ENCODE measurements around the gene MYO18B. TPM values are rescaled to one million over a fixed set of nuclear protein-coding genes. Genes with fewer than 3 reads are reported as not detected.

Gene MYO18B
- polyA plus RNA-seq, 1 donor (not counting 4 experiments of a cell fraction or from before 2014, with no cell fraction given), result not detected

DNA sequence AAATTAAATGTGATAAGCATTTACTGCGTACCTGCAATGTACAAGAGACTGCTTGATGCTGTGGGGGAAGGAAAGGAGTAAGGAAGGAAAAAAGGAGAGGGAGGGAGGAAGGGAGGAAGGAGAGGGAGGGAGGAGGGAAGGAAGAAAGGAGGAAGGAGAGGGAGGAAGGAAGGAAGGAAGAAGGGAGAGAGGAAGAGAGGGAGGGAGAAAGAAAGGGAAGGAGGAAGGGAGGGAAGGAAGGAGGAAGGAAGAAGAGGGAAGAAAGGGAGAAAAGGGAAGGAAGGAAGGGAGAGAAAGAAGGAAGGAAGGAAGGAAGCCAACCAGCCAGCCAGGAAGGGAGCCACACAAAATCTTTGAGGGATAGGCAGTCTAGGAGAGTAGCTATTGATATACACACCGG lies 44.0 kb upstream of the MYO18B start:
- no peaks in the 10 kb centered on the region for H3K9me3 ChIP-seq (ENCODE audit: control insufficient read depth, low read depth, low read length)
- no peak overlapping the region for H2AFZ ChIP-seq (ENCODE audit: control insufficient read depth, low read length)
- peaks cover 7% of the 10 kb centered on the region for H3K4me1 ChIP-seq (ENCODE audit: control insufficient read depth, extremely low read depth, insufficient read depth, low read length)
- H3K4me3 ChIP-seq (ENCODE audit: control insufficient read depth in 2 of 3, extremely low read depth in 1 of 3, insufficient read depth in 2 of 3, low read depth in 1 of 3, low read length in 3 of 3), result no peak overlapping the region
- FAIRE-seq, result no peak
- no peak for DNase-seq (ENCODE audit: low read depth, low spot score)
- H3K27me3 ChIP-seq (ENCODE audit: control insufficient read depth, extremely low read depth, insufficient read depth, low read length), result no peaks in the 10 kb centered on the region
- dilution Hi-C loops (cut with MboI; ENCODE audit: extremely low pct_ligation_motif_present, low sequenced_read_pairs), result no loop called here
- H4K20me1 ChIP-seq (ENCODE audit: control insufficient read depth, extremely low read depth, insufficient read depth, low read length), result no peaks in the 10 kb centered on the region
- no peak overlapping the region for H3K9ac ChIP-seq (ENCODE audit: control insufficient read depth, extremely low read depth, insufficient read depth, low read length)
- no peaks in the 10 kb centered on the region for H3K9me1 ChIP-seq (ENCODE audit: control insufficient read depth, extremely low read depth, insufficient read depth, low read length)
- no peaks in the 10 kb centered on the region for H3K79me2 ChIP-seq (ENCODE audit: control insufficient read depth, insufficient read depth, low read length)
- H3K4me2 ChIP-seq (ENCODE audit: control insufficient read depth, extremely low read depth, insufficient read depth, low read depth, low read length), result no peak overlapping the region
- TF ChIP-seq EZH2 (IDR thresholded peaks at IDR 0.05; ENCODE audit: low read length), result no peak
- peaks cover 0 to 3% of the 10 kb centered on the region in 2 experiments for H3K36me3 ChIP-seq (ENCODE audit: control insufficient read depth in 2 of 2, extremely low read depth in 1 of 2, insufficient read depth in 2 of 2, low read length in 2 of 2)
- H3K27ac ChIP-seq (ENCODE audit: control insufficient read depth, insufficient read depth, low read length), result no peak overlapping the region

DNA sequence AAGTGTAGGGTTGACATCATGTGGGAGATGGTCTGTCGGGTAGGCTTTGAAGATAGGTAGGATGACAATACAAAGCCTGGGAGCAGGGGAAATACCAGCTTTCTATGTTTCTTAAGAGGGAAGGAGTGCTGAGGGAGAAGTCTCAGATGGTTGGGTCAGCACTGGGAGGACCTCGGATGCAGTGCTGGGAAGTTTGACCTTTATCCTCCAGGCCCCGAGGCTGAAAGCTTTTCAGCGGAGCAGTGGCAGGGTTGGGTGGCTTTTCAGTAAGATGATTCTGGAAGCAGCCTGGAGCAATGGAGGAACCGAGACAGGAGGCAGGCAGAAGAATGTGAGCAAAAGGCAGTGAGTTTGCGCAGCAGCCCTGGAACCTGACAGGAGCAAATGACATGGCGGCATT lies 43.5 kb upstream of the MYO18B start:
- no peaks in the 10 kb centered on the region for H3K27me3 ChIP-seq (ENCODE audit: control insufficient read depth, extremely low read depth, insufficient read depth, low read length)
- H3K9me1 ChIP-seq (ENCODE audit: control insufficient read depth, extremely low read depth, insufficient read depth, low read length), result no peaks in the 10 kb centered on the region
- H3K9me3 ChIP-seq (ENCODE audit: control insufficient read depth, low read depth, low read length), result no peaks in the 10 kb centered on the region
- peaks cover 8% of the 10 kb centered on the region for H3K4me1 ChIP-seq (ENCODE audit: control insufficient read depth, extremely low read depth, insufficient read depth, low read length)
- TF ChIP-seq, protein P1, sequence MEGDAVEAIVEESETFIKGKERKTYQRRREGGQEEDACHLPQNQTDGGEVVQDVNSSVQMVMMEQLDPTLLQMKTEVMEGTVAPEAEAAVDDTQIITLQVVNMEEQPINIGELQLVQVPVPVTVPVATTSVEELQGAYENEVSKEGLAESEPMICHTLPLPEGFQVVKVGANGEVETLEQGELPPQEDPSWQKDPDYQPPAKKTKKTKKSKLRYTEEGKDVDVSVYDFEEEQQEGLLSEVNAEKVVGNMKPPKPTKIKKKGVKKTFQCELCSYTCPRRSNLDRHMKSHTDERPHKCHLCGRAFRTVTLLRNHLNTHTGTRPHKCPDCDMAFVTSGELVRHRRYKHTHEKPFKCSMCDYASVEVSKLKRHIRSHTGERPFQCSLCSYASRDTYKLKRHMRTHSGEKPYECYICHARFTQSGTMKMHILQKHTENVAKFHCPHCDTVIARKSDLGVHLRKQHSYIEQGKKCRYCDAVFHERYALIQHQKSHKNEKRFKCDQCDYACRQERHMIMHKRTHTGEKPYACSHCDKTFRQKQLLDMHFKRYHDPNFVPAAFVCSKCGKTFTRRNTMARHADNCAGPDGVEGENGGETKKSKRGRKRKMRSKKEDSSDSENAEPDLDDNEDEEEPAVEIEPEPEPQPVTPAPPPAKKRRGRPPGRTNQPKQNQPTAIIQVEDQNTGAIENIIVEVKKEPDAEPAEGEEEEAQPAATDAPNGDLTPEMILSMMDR (optimal IDR thresholded peaks at IDR 0.05 in 1 of 3, IDR thresholded peaks at IDR 0.05 in 1 of 3, conservative IDR thresholded peaks at IDR 0.05 in 1 of 3; ENCODE audit: extremely low read depth in 1 of 3, insufficient read depth in 2 of 3, low read length in 3 of 3), result no peak
- TF ChIP-seq EZH2 (IDR thresholded peaks at IDR 0.05; ENCODE audit: low read length), result no peak
- FAIRE-seq (no peak), DNase-seq (ENCODE audit: low read depth, low spot score) (no peak)
- H2AFZ ChIP-seq (ENCODE audit: control insufficient read depth, low read length), result no peak overlapping the region
- dilution Hi-C loops (cut with MboI; ENCODE audit: extremely low pct_ligation_motif_present, low sequenced_read_pairs), result no loop called here
- H4K20me1 ChIP-seq (ENCODE audit: control insufficient read depth, extremely low read depth, insufficient read depth, low read length), result no peaks in the 10 kb centered on the region
- H3K36me3 ChIP-seq (ENCODE audit: control insufficient read depth in 2 of 2, extremely low read depth in 1 of 2, insufficient read depth in 2 of 2, low read length in 2 of 2), result peaks cover 0 to 3% of the 10 kb centered on the region in 2 experiments
- no peak overlapping the region for H3K27ac ChIP-seq (ENCODE audit: control insufficient read depth, insufficient read depth, low read length)
- H3K9ac ChIP-seq (ENCODE audit: control insufficient read depth, extremely low read depth, insufficient read depth, low read length), result no peak overlapping the region
- H3K4me3 ChIP-seq (ENCODE audit: control insufficient read depth in 2 of 3, extremely low read depth in 1 of 3, insufficient read depth in 2 of 3, low read depth in 1 of 3, low read length in 3 of 3), result no peak overlapping the region
- no peaks in the 10 kb centered on the region for H3K79me2 ChIP-seq (ENCODE audit: control insufficient read depth, insufficient read depth, low read length)
- no peak overlapping the region for H3K4me2 ChIP-seq (ENCODE audit: control insufficient read depth, extremely low read depth, insufficient read depth, low read depth, low read length)

DNA sequence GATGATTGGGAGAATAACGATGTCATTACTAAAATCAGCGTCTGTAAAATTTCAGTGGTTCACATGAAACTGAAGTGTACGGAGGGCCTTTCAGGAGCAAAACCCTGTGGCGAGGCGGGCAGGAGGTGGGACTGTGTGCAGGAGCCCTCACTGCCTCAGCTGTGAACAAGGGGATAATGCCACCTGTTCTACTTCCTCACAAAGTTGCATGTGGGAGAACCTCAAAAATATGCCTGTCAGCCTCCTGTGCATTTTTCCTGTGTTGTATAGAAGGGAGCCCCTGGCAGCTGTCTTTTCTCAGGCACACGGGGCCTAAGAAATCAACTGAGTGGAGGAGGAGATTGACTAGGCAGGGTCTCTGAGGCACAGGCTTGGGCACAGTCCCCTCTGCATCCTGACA lies 43.0 kb upstream of the MYO18B start:
- Histone ChIP-seq H3K36me3 (ENCODE audit: control insufficient read depth in 2 of 2, extremely low read depth in 1 of 2, insufficient read depth in 2 of 2, low read length in 2 of 2) (peaks cover 0 to 3% of the 10 kb centered on the region in 2 experiments), H3K9me3 (ENCODE audit: control insufficient read depth, low read depth, low read length) (no peaks in the 10 kb centered on the region), H3K4me1 (ENCODE audit: control insufficient read depth, extremely low read depth, insufficient read depth, low read length) (peaks cover 8% of the 10 kb centered on the region), H3K79me2 (ENCODE audit: control insufficient read depth, insufficient read depth, low read length) (no peaks in the 10 kb centered on the region), H3K27ac (ENCODE audit: control insufficient read depth, insufficient read depth, low read length) (no peak overlapping the region), H3K9me1 (ENCODE audit: control insufficient read depth, extremely low read depth, insufficient read depth, low read length) (no peaks in the 10 kb centered on the region), H3K9ac (ENCODE audit: control insufficient read depth, extremely low read depth, insufficient read depth, low read length) (no peak overlapping the region), H4K20me1 (ENCODE audit: control insufficient read depth, extremely low read depth, insufficient read depth, low read length) (no peaks in the 10 kb centered on the region), H3K4me2 (ENCODE audit: control insufficient read depth, extremely low read depth, insufficient read depth, low read depth, low read length) (no peak overlapping the region), H3K27me3 (ENCODE audit: control insufficient read depth, extremely low read depth, insufficient read depth, low read length) (no peaks in the 10 kb centered on the region), H3K4me3 (ENCODE audit: control insufficient read depth in 2 of 3, extremely low read depth in 1 of 3, insufficient read depth in 2 of 3, low read depth in 1 of 3, low read length in 3 of 3) (no peak overlapping the region), H2AFZ (ENCODE audit: control insufficient read depth, low read length) (no peak overlapping the region)
- no peak for FAIRE-seq
- dilution Hi-C loops (cut with MboI; ENCODE audit: extremely low pct_ligation_motif_present, low sequenced_read_pairs), result no loop called here
- TF ChIP-seq, protein P1 (optimal IDR thresholded peaks at IDR 0.05 in 1 of 3, IDR thresholded peaks at IDR 0.05 in 1 of 3, conservative IDR thresholded peaks at IDR 0.05 in 1 of 3; ENCODE audit: extremely low read depth in 1 of 3, insufficient read depth in 2 of 3, low read length in 3 of 3), result no peak
- TF ChIP-seq EZH2 (IDR thresholded peaks at IDR 0.05; ENCODE audit: low read length), result no peak
- no peak for DNase-seq (ENCODE audit: low read depth, low spot score)

Data from keratinocyte (primary cell).